ENCODE results near the gene HAUS1. TPM values are rescaled to one million over a fixed set of nuclear protein-coding genes. Genes with fewer than 3 reads are reported as not detected.
A peak's percentile ranks its signal among the peaks of the same experiment; 100 is the strongest.

The HAUS1 gene
- total RNA-seq, 2 experiments from 2014 or later = 57.4 to 59.2 TPM

GRCh38 chr18:46166261-46166970, 62.2 kb downstream of the HAUS1 start:
- H3K27me3 Mint-ChIP-seq = peaks cover 4% of the 10 kb centered on the region
- no peaks in the 10 kb centered on the region for H3K36me3 Mint-ChIP-seq
- DNase-seq = no peak
- ATAC-seq = no peak
- peaks cover 33% of the 10 kb centered on the region for H3K4me1 Mint-ChIP-seq
- no peak overlapping the region for H3K27ac Mint-ChIP-seq
- no peaks in the 10 kb centered on the region for H3K9me3 Mint-ChIP-seq (ENCODE audit: low read depth)
- H3K4me3 Mint-ChIP-seq = no peak overlapping the region
- CTCF ChIA-PET = interaction anchor here (1.0 to 9.8 kb wide), 3 partner anchors 8 to 18 kb away, joined by 4 to 115 read pairs (median 5); a partner anchor contains a TSS

GRCh38 chr18:46167971-46168370, 63.8 kb downstream of the HAUS1 start:
- DNase-seq = peak; percentile 67
- Mint-ChIP-seq H3K4me3 (peak overlapping the region; percentile 48), H3K27me3 (peaks cover 7% of the 10 kb centered on the region), H3K27ac (peak overlapping the region; percentile 55), H3K36me3 (no peaks in the 10 kb centered on the region), H3K9me3 (ENCODE audit: low read depth) (no peaks in the 10 kb centered on the region), H3K4me1 (peaks cover 33% of the 10 kb centered on the region)
- CTCF ChIA-PET = interaction anchor here (1.4 kb wide), 1 partner anchor 490 kb away, joined by 5 read pairs; the partner anchor contains the start of gene LOXHD1
- ATAC-seq = peak; percentile 83

GRCh38 chr18:46169464-46169941, 65.3 kb downstream of the HAUS1 start:
- no peak for ATAC-seq
- H3K27ac Mint-ChIP-seq = no peak overlapping the region
- no peaks in the 10 kb centered on the region for H3K9me3 Mint-ChIP-seq (ENCODE audit: low read depth)
- no peak overlapping the region for H3K4me3 Mint-ChIP-seq
- CTCF ChIA-PET = interaction anchor here (0.9 to 1.4 kb wide), 3 partner anchors 10 to 490 kb away, joined by 3 to 5 read pairs (median 3); partner anchors contain the start of gene LOXHD1
- peaks cover 7% of the 10 kb centered on the region for H3K27me3 Mint-ChIP-seq
- DNase-seq = no peak
- peaks cover 2% of the 10 kb centered on the region for H3K36me3 Mint-ChIP-seq
- peaks cover 26% of the 10 kb centered on the region for H3K4me1 Mint-ChIP-seq

- peaks cover 8% of the 10 kb centered on the region for H3K36me3 Mint-ChIP-seq
- CTCF ChIA-PET = interaction anchor here (0.9 to 6.3 kb wide), 5 partner anchors 21 to 487 kb away, joined by 3 to 88 read pairs (median 3); no protein-coding TSS in a partner anchor
- ATAC-seq (no peak), DNase-seq (no peak)
- H3K27me3 Mint-ChIP-seq = peaks cover 7% of the 10 kb centered on the region
- no peaks in the 10 kb centered on the region for H3K9me3 Mint-ChIP-seq (ENCODE audit: low read depth)
- H3K4me3 Mint-ChIP-seq = no peak overlapping the region
- peaks cover 40% of the 10 kb centered on the region for H3K4me1 Mint-ChIP-seq
- no peak overlapping the region for H3K27ac Mint-ChIP-seq
Observed at GRCh38 chr18:46171331-46171730, 67.1 kb downstream of the HAUS1 start.

- Mint-ChIP-seq H3K36me3 (peaks cover 13% of the 10 kb centered on the region), H3K4me3 (peak overlapping the region; percentile 94), H3K9me3 (ENCODE audit: low read depth) (no peaks in the 10 kb centered on the region), H3K27ac (peak overlapping the region; percentile 99), H3K4me1 (peaks cover 46% of the 10 kb centered on the region), H3K27me3 (peaks cover 3% of the 10 kb centered on the region)
- CTCF ChIA-PET = interaction anchor here (0.6 to 6.3 kb wide), 56 partner anchors 9 to 651 kb away, joined by 3 to 115 read pairs (median 5); partner anchors contain the start of genes ATP5F1A and LOXHD1
- ATAC-seq (peak; percentile 91), DNase-seq (peak; percentile 96)
Observed at GRCh38 chr18:46173393-46174341, 69.5 kb downstream of the HAUS1 start.

- Mint-ChIP-seq H3K4me3 (peak overlapping the region; percentile 94), H3K4me1 (peaks cover 41% of the 10 kb centered on the region), H3K9me3 (ENCODE audit: low read depth) (no peaks in the 10 kb centered on the region), H3K27me3 (peaks cover 3% of the 10 kb centered on the region), H3K27ac (peak overlapping the region; percentile 99), H3K36me3 (peaks cover 15% of the 10 kb centered on the region)
- DNase-seq = peak; percentile 71
- ATAC-seq = peak; percentile 22
- CTCF ChIA-PET = interaction anchor here (0.9 to 6.3 kb wide), 29 partner anchors 8 to 485 kb away, joined by 3 to 115 read pairs (median 11); partner anchors contain the start of genes ATP5F1A and LOXHD1
Observed at GRCh38 chr18:46174342-46175041, 70.3 kb downstream of the HAUS1 start.

GRCh38 chr18:46176001-46176400, 71.8 kb downstream of the HAUS1 start:
- Mint-ChIP-seq H3K36me3 (peaks cover 18% of the 10 kb centered on the region), H3K4me1 (peaks cover 49% of the 10 kb centered on the region), H3K27ac (no peak overlapping the region), H3K27me3 (peaks cover 3% of the 10 kb centered on the region), H3K9me3 (ENCODE audit: low read depth) (no peaks in the 10 kb centered on the region), H3K4me3 (peak overlapping the region; percentile 94)
- CTCF ChIA-PET = interaction anchor here (1.3 to 6.3 kb wide), 5 partner anchors 15 to 482 kb away, joined by 5 to 115 read pairs (median 62); no protein-coding TSS in a partner anchor
- no peak for ATAC-seq
- DNase-seq = no peak

Other genes starting within 250 kb of the HAUS1 start
- gene EPG5, start 137.1 kb upstream of the HAUS1 start, total RNA-seq = 10 to 100 TPM; 22.7 to 24.5 TPM
- 10 to 100 TPM in 1 of 2 experiments, 1 to 10 TPM in 1; 4.1 to 16.1 TPM for gene PSTPIP2, start 32.1 kb upstream of the HAUS1 start, total RNA-seq
- gene ATP5F1A, start 6.1 kb upstream of the HAUS1 start, total RNA-seq = 100 to 1,000 TPM; 341 to 485 TPM

Measured in activated CD8-positive, alpha-beta memory T cell treated with anti-CD3 and anti-CD28 coated beads, Interleukin-2, amount 10 ng/mL, durations not matched to agents 7 days and 5 days (primary cell).